Peyer's patch (tissue), 4 donors: Measurements from ENCODE around the gene TNC.

Source experiments
- POLR2A ChIP-seq, 2 donors: fragments of 450-650 bp; IDR thresholded peaks; one replicate each; pipeline ENCODE4 v1.5.1; 2017; ENCODE audit warnings: antibody characterized with exemption in 2 of 2, mild to moderate bottlenecking in 2 of 2, moderate library complexity in 2 of 2
- TF ChIP-seq, protein P1 (sequence below), 6 experiments: fragments of 450-650 bp in 4 of 6; fragments of 200-600 bp in 2 of 6; sonication (generic) in 1 of 6; IDR thresholded peaks; one replicate each; pipeline ENCODE4 v1.5.1; 2017 to 2019; ENCODE audit warnings: antibody characterized with exemption in 6 of 6, mild to moderate bottlenecking in 3 of 6, moderate library complexity in 1 of 6

DNA sequence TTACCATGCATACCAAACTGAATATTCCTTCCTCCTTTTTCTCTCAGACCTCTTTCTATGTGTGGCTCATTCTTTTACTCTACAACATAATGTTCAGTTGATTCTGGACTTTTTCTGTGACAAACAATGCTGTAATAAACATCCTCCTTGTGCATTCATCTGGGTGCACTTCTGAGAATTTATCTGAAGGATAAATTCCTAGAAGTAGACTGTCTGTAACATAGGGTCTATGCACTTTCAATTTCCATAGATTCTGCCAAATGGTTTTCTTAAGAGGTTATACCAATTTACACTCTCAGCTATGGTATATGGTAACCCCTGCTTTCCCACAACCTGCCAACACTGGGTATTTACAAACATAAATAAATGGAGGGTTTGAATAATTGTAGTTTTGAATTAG is 24.1 kb upstream of the TNC start:
- TF ChIP-seq, protein P1, sequence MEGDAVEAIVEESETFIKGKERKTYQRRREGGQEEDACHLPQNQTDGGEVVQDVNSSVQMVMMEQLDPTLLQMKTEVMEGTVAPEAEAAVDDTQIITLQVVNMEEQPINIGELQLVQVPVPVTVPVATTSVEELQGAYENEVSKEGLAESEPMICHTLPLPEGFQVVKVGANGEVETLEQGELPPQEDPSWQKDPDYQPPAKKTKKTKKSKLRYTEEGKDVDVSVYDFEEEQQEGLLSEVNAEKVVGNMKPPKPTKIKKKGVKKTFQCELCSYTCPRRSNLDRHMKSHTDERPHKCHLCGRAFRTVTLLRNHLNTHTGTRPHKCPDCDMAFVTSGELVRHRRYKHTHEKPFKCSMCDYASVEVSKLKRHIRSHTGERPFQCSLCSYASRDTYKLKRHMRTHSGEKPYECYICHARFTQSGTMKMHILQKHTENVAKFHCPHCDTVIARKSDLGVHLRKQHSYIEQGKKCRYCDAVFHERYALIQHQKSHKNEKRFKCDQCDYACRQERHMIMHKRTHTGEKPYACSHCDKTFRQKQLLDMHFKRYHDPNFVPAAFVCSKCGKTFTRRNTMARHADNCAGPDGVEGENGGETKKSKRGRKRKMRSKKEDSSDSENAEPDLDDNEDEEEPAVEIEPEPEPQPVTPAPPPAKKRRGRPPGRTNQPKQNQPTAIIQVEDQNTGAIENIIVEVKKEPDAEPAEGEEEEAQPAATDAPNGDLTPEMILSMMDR (IDR thresholded peaks at IDR 0.05), result no peak
- TF ChIP-seq POLR2A (IDR thresholded peaks at IDR 0.05), result no peak
